Lung (tissue), 12 donors: ENCODE measurements around the gene PLCB4. TPM values are rescaled to one million over a fixed set of nuclear protein-coding genes. Genes with fewer than 3 reads are reported as not detected.

ENCODE experiments used
- ATAC-seq: fragments of 200-7000 bp; cut with Tn5 transposase; one replicate; pipeline ENCODE4 v1.9.1; 2020; ENCODE audit warnings: moderate number of reproducible peaks; ENCODE audit not compliant: insufficient read depth, low FRiP score
- DNase-seq, 3 donors: peaks; one replicate each; pipeline ENCODE4 v3.0.0-alpha.2; 2013 to 2017
- H3K27ac ChIP-seq, 2 donors: one replicate each; pipeline ENCODE4 v1.5.1; 2013; ENCODE audit warnings: mild to moderate bottlenecking in 2 of 2, moderate library complexity in 2 of 2, control low read depth in 1 of 2, inconsistent platforms in 1 of 2, low read depth in 1 of 2, low read length in 1 of 2
- H3K27me3 ChIP-seq, 3 donors: one replicate each; pipeline ENCODE4 v1.5.1; 2013; ENCODE audit warnings: low read length in 2 of 3; ENCODE audit not compliant: control insufficient read depth in 3 of 3, insufficient read depth in 3 of 3
- H3K36me3 ChIP-seq, 4 donors: one replicate each; pipeline ENCODE4 v1.5.1; 2013; ENCODE audit warnings: low read length in 4 of 4, mild to moderate bottlenecking in 1 of 4, moderate library complexity in 1 of 4; ENCODE audit not compliant: control insufficient read depth in 4 of 4, insufficient read depth in 4 of 4
- H3K4me1 ChIP-seq, 5 donors: one replicate each; pipeline ENCODE4 v1.5.1; 2013; ENCODE audit warnings: low read length in 5 of 5, mild to moderate bottlenecking in 2 of 5, moderate library complexity in 1 of 5; ENCODE audit not compliant: control insufficient read depth in 5 of 5, insufficient read depth in 5 of 5
- H3K4me3 ChIP-seq: one replicate; pipeline ENCODE4 v1.5.1; 2013; ENCODE audit warnings: mild to moderate bottlenecking, control low read depth, moderate library complexity
- H3K9ac ChIP-seq, 2 donors: one replicate each; pipeline ENCODE4 v1.5.1; 2013; ENCODE audit warnings: low read length in 2 of 2, control low read depth in 1 of 2; ENCODE audit not compliant: insufficient read depth in 1 of 2
- H3K9me3 ChIP-seq, 4 donors: one replicate each; pipeline ENCODE4 v1.5.1; 2013; ENCODE audit warnings: low read length in 3 of 4, mild to moderate bottlenecking in 1 of 4, moderate library complexity in 1 of 4; ENCODE audit not compliant: control insufficient read depth in 4 of 4, insufficient read depth in 3 of 4
- CTCF ChIP-seq: IDR thresholded peaks from 2 replicates; pipeline ENCODE4 v1.5.1; 2012; ENCODE audit warnings: mild to moderate bottlenecking; ENCODE audit errors: control extremely low read depth, extremely low read depth
- WGBS, 2 donors: extraction: QIAGEN DNeasy Blood & Tissue Kit; methylation state at CpG; one replicate each; pipeline ENCODE4 v1.1.7; 2013; 5-methylcytosine and 5-hydroxymethylcytosine counted together
- polyA plus RNA-seq, 2 donors: library from polyadenylated mRNA; stranded (reverse); fragments of 200-250 nt; gene quantifications; one replicate each; pipeline ENCODE4 v1.2.1, GENCODE V29; 2013
- total RNA-seq, 2 donors: library from RNA; depleted of rRNA in 1 of 2; stranded (reverse); fragments of >200 nt in 1 of 2; gene quantifications; one replicate each; pipeline ENCODE4 v1.2.1, GENCODE V29; 2014 to 2021
- donor health status: control.
- donor health status: control.
- donor health status: Bipolar disorder and iron deficiency.
- donor health status: healthy.
- donor health status: DM: yes; HTN: yes; CAD: no.

The PLCB4 gene
- total and polyA plus RNA-seq, 4 donors = 2.1 to 18.6 (median 5.6) TPM

GRCh38 chr20:9025643-9026042 lies 43.2 kb upstream of the PLCB4 start:
- TF ChIP-seq CTCF = no peak
- Histone ChIP-seq H3K27me3 (no peaks in the 10 kb centered on the region), H3K4me1 (no peaks in the 10 kb centered on the region), H3K36me3 (no peaks in the 10 kb centered on the region), H3K9ac (no peak overlapping the region), H3K9me3 (no peaks in the 10 kb centered on the region), H3K27ac (no peak overlapping the region), H3K4me3 (no peak overlapping the region)
- DNase-seq = no peak
- 79 to 84% methylated on average over 4 of the region's 4 CpGs for WGBS, 2 donors
- no peak for ATAC-seq

- no peak overlapping the region for H3K27ac ChIP-seq
- no peak for DNase-seq
- no peaks in the 10 kb centered on the region for H3K27me3 ChIP-seq
- no peaks in the 10 kb centered on the region for H3K9me3 ChIP-seq
- H3K36me3 ChIP-seq = no peaks in the 10 kb centered on the region
- WGBS, 2 donors = 83 to 92% methylated on average over 2 of the region's 2 CpGs
- no peak overlapping the region for H3K4me3 ChIP-seq
- no peaks in the 10 kb centered on the region for H3K4me1 ChIP-seq
- no peak for ATAC-seq
- no peak for TF ChIP-seq CTCF
- no peak overlapping the region for H3K9ac ChIP-seq
Observed at GRCh38 chr20:9027626-9028025, 41.3 kb upstream of the PLCB4 start.

- H3K4me3 ChIP-seq = no peak overlapping the region
- H3K36me3 ChIP-seq = no peaks in the 10 kb centered on the region
- no peaks in the 10 kb centered on the region for H3K27me3 ChIP-seq
- 84 to 90% methylated on average over 3 of the region's 3 CpGs for WGBS, 2 donors
- DNase-seq = no peak
- H3K9ac ChIP-seq = no peak overlapping the region
- no peak for TF ChIP-seq CTCF
- H3K9me3 ChIP-seq = no peaks in the 10 kb centered on the region
- no peaks in the 10 kb centered on the region for H3K4me1 ChIP-seq
- no peak for ATAC-seq
- H3K27ac ChIP-seq = no peak overlapping the region
Observed at GRCh38 chr20:9028419-9028818, 40.5 kb upstream of the PLCB4 start.

DNA sequence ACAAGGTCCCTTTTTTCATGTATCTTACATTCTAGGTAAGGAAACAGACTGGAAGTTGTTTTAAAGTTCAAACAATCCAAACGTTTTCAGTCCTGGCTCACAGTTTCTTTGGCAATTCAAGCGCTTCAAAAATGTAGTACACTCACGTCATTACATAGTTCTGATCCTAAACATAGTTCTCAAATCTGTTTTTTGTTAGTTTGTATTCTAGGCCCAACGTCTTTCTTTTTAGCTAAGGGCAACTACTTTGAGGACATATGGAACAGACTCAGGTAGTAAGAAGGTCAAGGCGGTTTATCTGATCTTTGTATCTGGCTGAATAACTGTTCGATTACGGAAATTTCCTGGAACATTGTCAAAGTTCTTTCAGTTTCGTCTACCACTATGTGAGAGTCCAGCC lies 36.9 kb upstream of the PLCB4 start:
- Histone ChIP-seq H3K27ac (no peak overlapping the region), H3K36me3 (no peaks in the 10 kb centered on the region), H3K9me3 (no peaks in the 10 kb centered on the region), H3K4me1 (no peaks in the 10 kb centered on the region), H3K4me3 (no peak overlapping the region), H3K9ac (no peak overlapping the region), H3K27me3 (no peaks in the 10 kb centered on the region)
- WGBS, 2 donors = 79 to 89% methylated on average over 8 of the region's 8 CpGs
- ATAC-seq (no peak), DNase-seq (peak in 2 of 3 donors; percentile 29 to 30)
- TF ChIP-seq CTCF = no peak
